IPS DF 19.7 (cell line): Measurements from ENCODE around the gene NPPC.
"Not testable (repeated sequence)": the region's sequence is repeated elsewhere in the genome, so short reads cannot be mapped to it uniquely, and the experiment has no call there.

Source experiments
- DNase-seq: peaks from one replicate; pipeline ENCODE4 v3.0.0-alpha.2; 2013; ENCODE audit warnings: low read depth, low spot score

Gene NPPC

DNA sequence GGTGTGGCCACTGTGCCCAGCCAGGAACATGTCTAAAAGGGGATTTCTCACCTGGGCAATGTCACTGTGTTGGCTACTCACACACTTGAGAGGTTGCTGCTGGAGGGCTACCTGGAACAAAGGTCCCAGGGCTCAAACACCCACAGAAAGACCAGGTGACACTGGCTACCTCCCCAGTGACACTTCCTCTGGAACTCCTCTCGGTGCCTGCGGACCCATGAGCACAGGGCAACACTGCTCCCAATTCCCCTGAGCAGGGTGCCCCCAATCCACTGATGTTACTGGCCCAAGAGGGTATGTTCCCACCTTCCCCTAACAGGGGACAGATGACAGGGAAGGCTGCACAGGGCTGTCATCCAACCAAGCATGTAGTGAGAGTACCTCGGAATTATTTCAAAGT, 5.8 kb downstream of the NPPC start:
- DNase-seq: no peak

DNA sequence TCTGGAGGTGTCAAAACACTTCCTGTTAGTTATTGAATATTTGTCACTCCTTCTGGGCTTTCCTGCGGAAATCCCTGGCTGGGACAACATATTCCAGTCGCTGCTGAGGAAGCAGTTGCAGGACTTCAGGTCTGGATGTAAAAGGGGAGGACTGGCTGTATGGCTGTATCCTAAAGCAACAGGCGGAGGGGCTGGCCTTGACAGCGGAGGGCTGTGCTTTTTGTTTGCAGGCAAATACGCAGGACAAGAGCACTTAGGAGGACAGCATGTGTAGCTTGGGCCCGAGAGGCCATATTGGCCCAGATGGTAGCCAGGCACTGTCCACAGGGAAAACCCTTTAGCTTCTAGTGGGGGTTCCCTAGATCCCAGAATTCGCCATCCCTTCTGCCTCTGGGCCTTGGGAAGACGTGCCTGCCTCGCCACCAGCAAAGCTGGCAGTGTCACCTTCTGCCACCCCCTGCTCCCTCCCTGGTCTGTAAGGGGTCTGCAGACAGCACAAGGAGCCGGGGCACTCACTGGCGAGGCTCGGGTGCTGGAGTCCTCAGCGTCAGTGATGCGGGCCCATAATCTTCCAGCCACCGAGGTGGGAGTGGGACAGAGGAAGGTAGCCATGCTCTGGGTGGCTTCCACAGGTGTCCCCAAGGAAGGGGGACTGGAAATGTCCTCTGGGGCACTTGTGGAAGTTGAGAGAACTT, 6.7 kb downstream of the NPPC start:
- DNase-seq: no peak

DNA sequence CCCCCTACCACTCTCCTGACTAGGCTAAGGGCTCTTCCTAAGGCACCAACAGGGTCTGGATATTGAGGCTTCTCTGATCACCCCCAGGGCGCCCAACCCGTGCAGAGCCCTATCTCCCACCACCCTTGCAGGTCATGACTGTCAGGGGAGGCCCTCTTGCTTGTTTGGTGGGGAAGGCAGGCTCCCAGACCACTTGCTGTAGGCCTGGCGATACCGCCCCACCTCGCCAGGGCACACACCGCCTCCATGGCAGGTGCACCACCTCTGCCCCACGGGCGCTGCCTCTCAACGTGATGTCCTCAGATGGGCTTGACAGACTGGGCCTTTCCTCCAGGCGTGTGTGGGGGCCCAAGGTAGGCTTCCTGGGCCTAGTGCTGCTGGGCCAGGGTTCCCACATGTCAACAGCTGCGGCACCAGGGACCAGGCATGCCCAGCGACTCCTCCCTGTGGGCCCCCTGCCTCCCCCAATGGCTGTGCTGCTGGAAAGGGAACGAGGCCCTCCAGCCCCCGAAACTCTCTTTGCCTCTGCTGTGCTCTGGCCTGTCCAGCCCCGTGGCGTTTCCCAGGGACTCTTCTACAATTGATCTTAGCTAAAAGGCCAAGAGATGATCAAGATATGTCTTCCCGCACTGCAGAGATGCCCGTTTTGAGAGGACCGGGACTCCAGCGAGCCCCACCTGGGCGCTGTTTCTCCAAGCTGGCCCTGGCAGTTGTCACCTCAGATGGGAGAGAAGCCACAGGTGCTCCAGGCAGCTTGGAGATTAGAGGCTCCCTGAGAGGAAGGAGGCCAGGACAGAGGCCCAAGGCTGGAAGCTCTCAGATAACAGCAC, 7.5 kb downstream of the NPPC start:
- DNase-seq: no peak

DNA sequence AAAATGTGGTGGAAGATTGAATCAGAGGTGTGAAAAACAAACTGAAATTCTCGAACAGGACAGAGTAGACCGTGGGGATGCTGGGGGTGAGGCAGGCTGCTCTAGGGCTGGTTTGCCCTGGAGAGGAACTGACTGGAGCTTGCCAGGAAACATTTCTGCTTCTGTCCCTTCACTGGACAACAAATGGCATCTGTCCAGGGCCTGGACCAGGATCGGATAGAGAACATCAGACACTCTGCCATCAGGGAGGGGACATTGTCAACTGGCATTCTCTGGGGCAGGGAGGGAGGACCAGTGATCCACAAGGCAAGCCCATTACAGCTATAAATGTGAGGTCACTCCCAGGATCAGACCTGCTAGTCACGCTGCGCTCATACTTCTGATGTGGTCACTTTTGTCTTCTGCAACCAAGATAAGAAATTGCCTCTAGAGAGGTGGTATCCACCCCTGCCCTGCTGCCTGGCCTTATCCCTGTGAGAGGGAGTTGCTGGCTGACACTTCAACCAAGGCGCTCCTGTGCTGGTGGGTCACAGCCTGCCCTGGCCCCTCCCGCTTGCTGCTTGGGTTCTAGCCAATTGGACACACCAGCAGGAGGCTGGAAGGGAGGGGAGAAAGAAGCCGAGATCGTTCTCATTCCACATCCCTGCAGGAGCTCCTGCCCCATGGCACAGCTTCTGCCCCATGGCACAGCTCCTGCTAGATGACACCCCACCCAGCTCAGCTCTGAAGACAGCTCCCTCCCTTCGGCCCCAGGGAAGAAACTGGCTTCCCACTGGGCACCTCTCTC, 8.7 kb downstream of the NPPC start:
- DNase-seq: no peak

DNA sequence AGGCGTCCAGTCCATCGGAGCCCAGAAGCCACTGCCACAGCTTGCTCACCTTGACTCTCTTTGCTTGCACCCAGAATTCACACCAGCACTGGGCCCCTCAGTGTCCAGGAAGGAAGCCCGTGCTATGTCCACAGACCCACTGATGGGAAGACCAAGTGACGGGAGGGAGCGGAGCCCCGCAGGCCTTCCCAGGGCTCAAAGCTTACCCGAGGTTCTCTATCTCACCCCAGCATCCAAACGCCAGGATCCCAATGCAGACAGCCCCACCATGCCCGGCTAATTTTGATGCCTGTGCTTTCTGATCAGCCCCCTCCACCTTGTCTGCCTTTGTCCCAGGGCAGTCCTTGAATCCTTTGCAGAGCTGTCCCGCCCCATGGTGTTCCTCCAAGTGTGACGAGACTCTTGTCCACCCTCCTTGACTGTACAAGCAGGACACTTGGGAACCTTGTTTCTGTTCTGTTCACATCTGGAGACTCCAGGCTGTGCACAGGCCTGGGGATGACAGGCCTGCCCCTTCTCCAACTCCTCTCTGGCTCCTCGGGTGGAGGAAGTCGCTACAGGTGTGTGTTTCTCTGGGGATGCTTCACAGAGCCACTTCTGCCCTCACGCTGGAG, 12.0 kb downstream of the NPPC start:
- no peak for DNase-seq

DNA sequence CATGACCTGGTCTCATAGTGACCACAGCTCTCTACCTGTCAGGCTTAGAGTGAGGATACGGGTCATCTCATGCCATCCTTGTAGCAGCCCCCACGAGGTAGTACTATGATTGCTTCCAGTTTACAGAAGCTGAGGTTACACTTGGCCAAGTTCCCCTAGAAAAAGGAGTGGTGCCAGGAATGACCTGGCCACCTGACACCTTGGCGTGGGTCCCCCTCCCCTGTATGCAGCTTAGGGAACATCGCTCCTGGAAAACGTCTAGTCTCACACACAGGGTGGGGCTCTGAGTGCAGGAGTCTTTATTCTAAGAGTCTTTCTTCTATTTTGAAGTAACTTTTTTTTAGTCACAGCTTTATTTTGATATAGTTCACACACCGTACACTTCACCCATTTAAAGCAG, 14.8 kb downstream of the NPPC start:
- no peak for DNase-seq

DNA sequence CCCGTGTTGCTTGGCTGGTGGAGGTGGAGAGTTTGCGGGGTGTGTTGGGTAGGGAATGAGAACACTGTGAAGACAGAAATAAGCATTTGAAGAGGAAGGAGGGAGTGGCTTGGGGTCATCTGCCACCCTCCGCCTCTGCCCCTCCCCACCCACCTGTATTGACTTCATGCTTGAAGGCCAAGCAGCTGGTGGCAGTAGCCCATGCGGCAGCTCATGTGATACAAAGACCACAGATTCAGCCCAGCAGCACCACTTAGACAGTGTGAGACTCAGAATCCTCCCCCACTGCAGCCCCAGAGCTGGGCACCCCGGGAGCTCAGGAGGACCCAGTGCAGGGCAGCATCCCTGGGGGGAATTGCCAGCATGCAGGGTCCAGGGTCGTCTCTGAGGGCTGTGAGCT, 15.4 kb downstream of the NPPC start:
- DNase-seq: no peak

DNA sequence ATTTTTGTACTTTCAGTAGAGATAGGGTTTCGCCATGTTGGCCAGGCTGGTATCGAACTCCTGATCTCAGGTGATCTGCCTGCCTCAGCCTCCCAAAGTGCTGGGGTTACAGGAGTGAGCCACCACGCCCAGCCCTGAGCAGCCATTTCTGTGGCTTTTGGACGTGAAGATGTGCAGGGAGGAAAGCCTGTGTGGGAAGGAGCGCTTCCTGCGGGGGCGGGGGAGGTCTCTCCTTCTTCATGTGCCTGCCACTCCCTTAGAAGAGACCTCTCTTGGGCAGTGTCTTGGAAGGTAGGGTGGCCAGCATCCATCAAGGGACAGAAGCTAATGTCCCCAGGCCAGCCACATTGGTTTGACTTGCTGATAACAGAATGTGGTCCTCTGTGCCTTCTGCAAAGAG, 16.0 kb downstream of the NPPC start:
- not testable (repeated sequence) for DNase-seq

DNA sequence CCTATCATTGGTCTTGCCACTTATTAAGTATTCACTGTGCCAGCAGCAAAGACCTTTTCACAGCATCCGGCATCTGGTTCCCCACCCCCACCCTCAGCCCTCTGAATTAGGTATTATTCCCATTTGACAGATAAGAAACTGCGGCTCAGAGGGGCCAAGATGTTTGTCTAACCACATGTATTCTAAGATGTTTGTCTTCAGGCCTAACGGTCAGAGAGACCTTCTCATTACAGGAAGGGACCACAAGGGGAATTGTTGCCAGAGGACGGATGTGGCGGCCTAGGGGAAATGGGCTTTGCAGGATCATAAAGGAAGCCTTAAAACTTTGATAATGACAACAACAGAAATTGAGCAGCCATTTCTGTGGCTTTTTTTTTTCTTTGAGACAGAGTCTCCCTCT, 16.6 kb downstream of the NPPC start:
- no peak for DNase-seq

DNA sequence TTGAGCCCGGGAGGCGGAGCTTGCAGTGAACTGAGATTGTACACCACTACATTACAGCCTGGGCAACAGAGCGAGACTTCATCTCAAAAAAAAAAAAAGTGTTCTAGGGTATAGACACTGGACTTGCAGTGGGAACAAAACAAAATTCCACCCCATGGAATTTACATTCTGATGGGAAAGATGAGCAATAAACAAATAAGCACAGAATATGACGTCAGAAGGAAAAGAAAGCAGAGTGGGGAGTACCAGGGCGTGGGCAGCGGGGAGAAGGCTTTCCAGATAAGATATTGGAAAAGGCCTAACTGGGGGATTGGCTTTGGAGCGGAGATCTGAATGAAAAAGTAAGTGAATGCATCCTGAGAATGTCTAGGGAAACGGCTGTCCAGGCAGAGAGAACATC, 17.6 kb downstream of the NPPC start:
- DNase-seq: no peak

DNA sequence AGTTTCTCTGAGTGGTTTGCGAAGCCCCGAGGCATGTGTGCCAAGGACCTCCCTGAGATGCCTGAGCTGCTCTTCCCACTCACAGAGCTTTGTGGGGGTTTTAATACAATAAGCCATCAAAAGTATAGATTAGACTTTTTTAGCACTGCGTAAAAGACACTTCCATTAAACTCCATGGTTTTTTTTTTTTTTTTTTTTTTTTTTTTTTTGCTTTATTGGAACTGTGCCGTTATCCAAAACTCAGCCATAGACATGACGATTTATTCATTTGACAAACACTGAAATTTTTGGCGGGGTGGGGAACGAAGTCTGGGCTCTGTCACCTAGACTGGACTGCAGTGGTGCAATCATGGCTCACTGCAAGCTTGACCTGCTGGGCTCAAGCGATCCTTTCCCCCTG, 18.4 kb downstream of the NPPC start:
- no peak for DNase-seq

DNA sequence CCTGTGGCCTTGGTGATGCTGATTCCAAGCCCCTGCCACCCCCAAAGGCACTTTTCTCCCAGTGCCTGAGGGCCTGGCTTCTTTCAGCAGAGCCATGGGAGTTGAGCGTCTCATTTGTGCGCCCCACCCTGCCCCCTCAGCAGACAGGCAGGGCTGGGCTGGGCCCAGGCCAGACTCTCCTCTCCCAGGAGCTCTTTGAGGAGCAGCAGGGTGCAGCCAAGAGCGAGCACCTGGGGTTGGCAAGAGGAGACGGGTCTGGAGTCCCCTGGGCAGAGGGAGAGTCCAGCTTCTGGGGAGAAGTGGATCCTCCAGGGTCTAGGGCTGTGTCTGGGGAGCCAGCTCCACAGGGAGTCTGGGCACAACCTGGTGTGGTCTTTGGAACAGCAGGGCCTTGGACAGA, 21.2 kb downstream of the NPPC start:
- no peak for DNase-seq

DNA sequence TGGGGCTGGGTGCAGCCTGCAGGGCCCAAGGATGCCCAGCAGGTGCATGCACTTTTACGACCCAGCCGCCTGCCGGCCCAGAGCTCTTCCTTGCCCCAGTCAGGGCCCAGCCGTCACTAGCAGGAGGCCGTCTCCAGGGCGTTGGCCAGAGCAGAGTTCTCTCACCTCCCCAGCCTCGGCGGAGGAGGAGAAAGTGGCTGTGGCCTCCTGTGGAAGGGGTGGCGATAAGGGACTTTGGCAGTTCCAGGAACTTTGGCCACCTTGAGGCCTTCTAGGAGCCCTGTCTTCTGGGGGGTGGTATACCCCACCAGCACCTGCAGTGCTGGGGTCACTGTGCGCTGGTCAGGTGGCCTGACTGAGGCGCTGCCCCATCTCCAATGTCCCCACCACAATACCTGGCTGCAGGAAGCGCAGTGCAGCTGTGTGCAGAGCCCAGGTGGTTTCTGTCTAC, 22.0 kb downstream of the NPPC start:
- no peak for DNase-seq

DNA sequence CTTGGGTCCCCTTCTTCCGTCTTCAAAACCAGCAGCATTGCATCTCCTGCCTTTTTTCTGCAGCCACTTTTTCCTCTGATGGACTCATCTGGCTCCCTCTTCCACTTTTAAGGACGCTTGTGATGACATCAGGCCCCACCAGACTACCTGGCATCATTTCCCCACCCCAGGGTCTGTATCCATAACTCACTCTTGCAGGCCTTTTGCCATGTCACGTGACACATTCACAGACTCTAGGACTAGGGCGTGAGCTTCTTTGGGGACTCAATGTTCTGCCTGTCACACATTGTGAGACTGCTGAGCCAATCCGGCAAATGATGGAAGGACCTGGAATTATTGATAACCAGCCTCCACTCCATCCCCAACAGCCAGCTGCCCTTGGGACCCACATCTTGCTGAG, 23.6 kb downstream of the NPPC start:
- no peak for DNase-seq

DNA sequence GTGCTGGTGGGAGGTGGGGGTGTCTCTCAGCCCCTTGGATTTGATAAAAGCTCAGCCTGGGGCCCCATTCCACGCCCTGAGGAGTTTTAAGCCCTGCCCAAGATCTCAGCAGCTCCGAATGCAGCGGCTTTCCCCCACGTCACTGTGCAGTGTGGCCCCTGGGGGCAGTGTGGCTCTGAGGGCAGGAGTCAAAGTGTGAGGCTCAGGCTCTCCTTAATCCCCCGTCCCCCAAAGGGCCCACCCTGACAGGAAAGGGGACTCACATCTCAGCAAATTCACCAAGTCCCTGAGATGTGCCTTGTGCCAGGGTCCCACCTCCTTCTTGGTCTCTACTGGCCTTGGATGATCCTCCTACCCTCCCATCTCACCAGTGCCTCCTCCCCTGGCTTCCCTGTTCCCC, 25.2 kb downstream of the NPPC start:
- DNase-seq: no peak

DNA sequence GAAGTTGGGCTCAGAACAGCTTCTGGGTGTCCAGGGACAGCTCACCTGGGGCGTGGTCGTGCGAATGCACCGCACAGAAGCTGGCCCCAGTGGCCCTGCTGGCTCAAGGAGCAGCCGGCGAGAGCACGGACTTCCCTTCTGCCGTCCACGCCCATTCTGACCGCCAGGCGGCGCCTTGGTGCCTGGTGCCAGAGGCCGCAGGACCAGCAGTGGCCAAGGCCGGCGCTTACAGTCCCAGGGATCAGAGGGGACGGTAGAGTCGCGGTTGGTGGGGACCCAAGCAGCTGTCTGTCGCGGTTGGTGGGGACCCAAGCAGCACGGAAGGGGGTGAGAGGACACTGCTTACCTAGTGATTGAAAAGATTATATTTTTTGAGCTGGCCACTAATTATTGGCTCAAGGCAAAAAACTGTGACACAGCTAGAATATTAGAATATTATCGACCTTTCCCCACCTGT, 25.7 kb downstream of the NPPC start:
- peak; percentile 61 for DNase-seq

DNA sequence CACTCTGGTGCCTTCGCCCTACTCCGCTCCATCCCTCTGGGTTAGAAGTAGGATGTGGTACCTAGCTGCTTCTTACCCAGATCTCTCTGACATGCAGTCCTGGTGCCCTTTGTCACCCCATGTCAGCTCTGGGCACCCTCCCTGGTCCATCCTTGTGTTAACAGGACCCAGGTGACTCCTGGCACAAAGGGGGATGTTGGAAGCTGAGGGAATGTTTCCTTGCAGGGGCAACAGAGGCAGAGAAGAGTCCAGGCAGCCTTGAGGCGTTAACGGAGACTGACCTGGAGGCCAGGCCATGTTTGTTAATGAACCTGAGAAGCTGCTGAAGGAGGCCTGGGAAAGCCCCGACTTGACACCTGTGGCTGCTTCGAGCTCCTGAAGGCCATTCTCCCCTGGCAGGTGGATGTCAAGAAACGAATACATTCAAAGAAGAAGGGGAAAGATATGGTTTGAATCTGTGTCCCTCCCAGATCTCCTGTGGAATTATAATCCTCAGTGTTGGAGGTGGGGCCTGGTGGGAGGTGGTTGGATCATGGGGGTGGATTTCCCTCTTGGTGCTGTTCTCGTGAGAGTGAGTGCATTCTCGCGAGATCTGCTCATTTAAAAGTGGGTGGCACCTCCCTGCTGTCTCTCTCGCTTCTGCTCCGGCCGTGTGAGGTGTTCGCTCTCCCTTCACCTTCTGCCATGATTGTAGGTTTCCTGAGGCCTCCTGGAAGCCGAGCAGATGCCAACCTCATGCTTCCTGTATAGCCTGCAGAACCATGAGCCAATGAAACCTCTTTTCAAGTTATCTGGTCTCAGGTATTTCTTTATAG, 31.4 kb downstream of the NPPC start:
- no peak for DNase-seq

DNA sequence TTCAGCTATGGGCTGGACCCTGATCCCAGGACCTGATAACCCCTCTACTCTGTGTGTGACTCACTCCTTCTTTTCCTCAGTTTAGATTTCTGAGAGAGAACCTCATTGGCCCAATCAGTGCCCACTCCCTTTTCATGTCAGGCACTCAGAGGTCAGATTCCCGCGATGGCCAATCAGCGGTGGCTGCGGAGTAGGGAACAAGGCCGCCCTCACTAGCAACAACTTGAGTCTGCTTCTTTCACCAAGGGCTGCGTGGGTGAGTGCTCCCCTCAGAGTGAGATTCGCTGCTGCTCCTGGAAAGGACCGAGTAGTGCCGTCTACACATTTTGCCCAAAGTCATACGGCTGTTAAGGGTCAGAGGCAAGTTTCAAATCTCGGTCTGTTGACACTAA, 34.7 kb downstream of the NPPC start:
- no peak for DNase-seq

DNA sequence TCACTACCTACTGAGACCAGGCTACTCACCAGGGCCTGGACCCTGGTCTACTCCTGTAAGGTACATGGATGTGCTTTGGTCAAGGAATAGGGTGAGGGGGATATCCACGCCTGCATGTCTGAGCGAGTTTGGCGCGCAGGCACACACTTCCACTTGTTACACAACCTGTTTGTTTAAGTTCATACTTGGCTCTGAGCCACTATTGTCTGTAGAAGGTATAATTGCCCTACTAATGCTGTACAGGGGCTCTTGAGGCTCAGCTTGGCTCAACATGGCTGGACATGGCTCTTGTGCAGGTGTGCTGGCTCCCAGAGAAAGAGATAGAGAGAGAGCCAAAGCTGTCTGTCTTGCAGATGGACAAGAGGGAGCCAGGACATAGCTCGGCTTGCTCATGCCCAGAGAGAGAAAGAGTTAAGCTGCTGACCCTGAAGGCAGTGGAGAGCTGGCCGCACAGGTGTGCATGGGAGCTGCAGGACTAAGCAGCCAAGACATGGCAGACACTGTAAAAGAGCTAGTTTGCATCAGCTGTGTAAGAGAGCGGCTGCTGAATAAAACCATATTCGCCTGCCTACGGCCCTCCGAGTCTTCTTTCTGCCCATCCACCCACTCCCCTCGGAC, 35.2 kb downstream of the NPPC start:
- no peak for DNase-seq

DNA sequence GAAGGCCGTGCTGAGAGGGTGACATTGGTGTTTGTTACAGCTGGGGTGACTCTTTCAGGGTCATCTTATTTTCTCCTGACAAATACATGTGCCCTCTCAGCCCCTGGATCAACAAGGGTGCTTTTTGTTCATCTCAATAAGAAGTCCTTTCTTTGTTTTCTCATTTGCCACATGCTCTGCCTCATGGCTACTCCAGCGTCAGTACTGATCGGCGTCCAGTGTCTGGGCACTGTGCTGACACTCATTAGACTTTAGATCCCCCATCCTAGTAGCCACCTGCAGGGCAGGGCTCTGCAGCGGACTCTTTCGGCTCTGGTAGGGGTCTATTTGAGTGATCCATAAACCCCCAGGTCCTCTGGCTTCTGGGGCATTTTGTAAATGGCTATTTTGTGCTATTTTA, 38.4 kb downstream of the NPPC start:
- DNase-seq: no peak
